ENCODE results near the gene TEAD3.
A peak's percentile ranks its signal among the peaks of the same experiment; 100 is the strongest.

Gene TEAD3

GRCh38 chr6:35474131-35474941 is 22.5 kb downstream of the TEAD3 start:
- DNase-seq, result no peak

GRCh38 chr6:35473850-35474130 is 23.1 kb downstream of the TEAD3 start:
- DNase-seq, result no peak

GRCh38 chr6:35473075-35473849 is 23.6 kb downstream of the TEAD3 start:
- DNase-seq, result no peak

- no peak for DNase-seq
These were observed 25.0 kb downstream of the TEAD3 start for GRCh38 chr6:35471836-35472345.

- DNase-seq, result no peak
These were observed 26.2 kb downstream of the TEAD3 start for GRCh38 chr6:35470663-35471120.

- no peak for DNase-seq
These were observed 26.9 kb downstream of the TEAD3 start for GRCh38 chr6:35469751-35470662.

- DNase-seq, result no peak
These were observed 27.7 kb downstream of the TEAD3 start for GRCh38 chr6:35468980-35469750.

- peak; percentile 81 to 86 for DNase-seq
These were observed 28.5 kb downstream of the TEAD3 start, which contains the start of gene RPL10A for GRCh38 chr6:35468181-35468979. RPL10A (plus strand) TSS chr6:35468401; CDS start chr6:35468435, 34 bp downstream.

GRCh38 chr6:35465646-35466045 is 31.2 kb downstream of the TEAD3 start:
- no peak for DNase-seq

- no peak for DNase-seq
These were observed 33.6 kb downstream of the TEAD3 start for GRCh38 chr6:35463292-35463691.

GRCh38 chr6:35461270-35461669 is 35.6 kb downstream of the TEAD3 start:
- no peak for DNase-seq

- DNase-seq, result no peak
These were observed 39.0 kb downstream of the TEAD3 start for GRCh38 chr6:35457907-35458306.

GRCh38 chr6:35454391-35455110 is 42.3 kb downstream of the TEAD3 start:
- DNase-seq, result peak in 1 of 2 experiments; percentile 17

- no peak for DNase-seq
These were observed 43.6 kb downstream of the TEAD3 start for GRCh38 chr6:35453236-35453635.

- DNase-seq, result peak; percentile 83 to 86
These were observed 44.4 kb downstream of the TEAD3 start, which contains the start of gene FANCE for GRCh38 chr6:35452183-35453090. FANCE (plus strand) TSS chr6:35452338; CDS start chr6:35452546, 208 bp downstream.

- DNase-seq, result no peak
These were observed 45.3 kb downstream of the TEAD3 start for GRCh38 chr6:35451354-35452182.

- DNase-seq, result peak in 1 of 2 experiments; percentile 38
These were observed 47.5 kb downstream of the TEAD3 start for GRCh38 chr6:35449287-35449881.

GRCh38 chr6:35448191-35448590 is 48.7 kb downstream of the TEAD3 start:
- no peak for DNase-seq
